ENCODE data around the gene COX7A2. TPM values are rescaled to one million over a fixed set of nuclear protein-coding genes. Genes with fewer than 3 reads are reported as not detected.

The COX7A2 gene
- polyA plus RNA-seq, 1 donor (not counting 4 experiments of a cell fraction or from before 2014, with no cell fraction given): 474 TPM

DNA sequence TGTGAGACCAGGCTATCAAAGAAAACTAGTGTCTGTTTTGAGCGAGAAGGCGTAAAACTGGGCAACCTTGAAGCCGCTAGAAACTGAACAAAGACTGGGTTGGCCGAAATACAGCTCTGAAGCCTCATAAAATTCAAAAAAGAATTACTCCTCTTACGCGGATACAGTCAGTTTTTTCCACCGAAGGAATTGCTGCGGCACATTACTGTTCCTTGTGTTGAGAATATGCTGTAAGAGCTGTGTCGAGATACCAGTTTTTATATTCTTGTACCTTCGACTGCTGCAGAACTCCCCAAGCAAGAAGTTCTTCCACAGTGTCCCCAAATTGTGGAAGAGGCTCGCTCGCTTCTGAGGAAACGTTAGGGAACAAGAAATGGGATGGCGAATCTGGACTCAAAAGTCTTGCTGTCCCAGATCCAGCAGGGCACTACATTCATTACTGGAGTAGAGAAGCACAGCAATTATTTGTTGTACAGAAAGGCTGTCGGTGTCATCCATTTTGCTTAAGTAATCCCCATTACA, 523 bp upstream of the COX7A2 start:
- peaks cover 32% of the 10 kb centered on the region for H3K79me2 ChIP-seq (ENCODE audit: control insufficient read depth, insufficient read depth, low read length)
- dilution Hi-C loops (cut with MboI; ENCODE audit: extremely low pct_ligation_motif_present, low sequenced_read_pairs): no loop called here
- H3K27ac ChIP-seq (ENCODE audit: control insufficient read depth, insufficient read depth, low read length): peak overlapping the region; percentile 86
- no peaks in the 10 kb centered on the region for H4K20me1 ChIP-seq (ENCODE audit: control insufficient read depth, extremely low read depth, insufficient read depth, low read length)
- peak overlapping the region; percentile 70 to 94 (median 79) for H3K4me3 ChIP-seq (ENCODE audit: control insufficient read depth in 2 of 3, extremely low read depth in 1 of 3, insufficient read depth in 2 of 3, low read depth in 1 of 3, low read length in 3 of 3)
- no peaks in the 10 kb centered on the region for H3K27me3 ChIP-seq (ENCODE audit: control insufficient read depth, extremely low read depth, insufficient read depth, low read length)
- FAIRE-seq (peak; percentile 36), DNase-seq (ENCODE audit: low read depth, low spot score) (no peak)
- peak overlapping the region; percentile 98 for H2AFZ ChIP-seq (ENCODE audit: control insufficient read depth, low read length)
- peaks cover 4 to 12% of the 10 kb centered on the region in 2 experiments for H3K36me3 ChIP-seq (ENCODE audit: control insufficient read depth in 2 of 2, extremely low read depth in 1 of 2, insufficient read depth in 2 of 2, low read length in 2 of 2)
- H3K9ac ChIP-seq (ENCODE audit: control insufficient read depth, extremely low read depth, insufficient read depth, low read length): peak overlapping the region; percentile 90
- H3K9me3 ChIP-seq (ENCODE audit: control insufficient read depth, low read depth, low read length): no peaks in the 10 kb centered on the region
- peaks cover 5% of the 10 kb centered on the region for H3K4me1 ChIP-seq (ENCODE audit: control insufficient read depth, extremely low read depth, insufficient read depth, low read length)
- no peaks in the 10 kb centered on the region for H3K9me1 ChIP-seq (ENCODE audit: control insufficient read depth, extremely low read depth, insufficient read depth, low read length)
- H3K4me2 ChIP-seq (ENCODE audit: control insufficient read depth, extremely low read depth, insufficient read depth, low read depth, low read length): peak overlapping the region; percentile 98
- no peak for TF ChIP-seq EZH2 (IDR thresholded peaks at IDR 0.05; ENCODE audit: low read length)
- TF ChIP-seq, protein P1, sequence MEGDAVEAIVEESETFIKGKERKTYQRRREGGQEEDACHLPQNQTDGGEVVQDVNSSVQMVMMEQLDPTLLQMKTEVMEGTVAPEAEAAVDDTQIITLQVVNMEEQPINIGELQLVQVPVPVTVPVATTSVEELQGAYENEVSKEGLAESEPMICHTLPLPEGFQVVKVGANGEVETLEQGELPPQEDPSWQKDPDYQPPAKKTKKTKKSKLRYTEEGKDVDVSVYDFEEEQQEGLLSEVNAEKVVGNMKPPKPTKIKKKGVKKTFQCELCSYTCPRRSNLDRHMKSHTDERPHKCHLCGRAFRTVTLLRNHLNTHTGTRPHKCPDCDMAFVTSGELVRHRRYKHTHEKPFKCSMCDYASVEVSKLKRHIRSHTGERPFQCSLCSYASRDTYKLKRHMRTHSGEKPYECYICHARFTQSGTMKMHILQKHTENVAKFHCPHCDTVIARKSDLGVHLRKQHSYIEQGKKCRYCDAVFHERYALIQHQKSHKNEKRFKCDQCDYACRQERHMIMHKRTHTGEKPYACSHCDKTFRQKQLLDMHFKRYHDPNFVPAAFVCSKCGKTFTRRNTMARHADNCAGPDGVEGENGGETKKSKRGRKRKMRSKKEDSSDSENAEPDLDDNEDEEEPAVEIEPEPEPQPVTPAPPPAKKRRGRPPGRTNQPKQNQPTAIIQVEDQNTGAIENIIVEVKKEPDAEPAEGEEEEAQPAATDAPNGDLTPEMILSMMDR (optimal IDR thresholded peaks at IDR 0.05 in 1 of 3, IDR thresholded peaks at IDR 0.05 in 1 of 3, conservative IDR thresholded peaks at IDR 0.05 in 1 of 3; ENCODE audit: extremely low read depth in 1 of 3, insufficient read depth in 2 of 3, low read length in 3 of 3): no peak

DNA sequence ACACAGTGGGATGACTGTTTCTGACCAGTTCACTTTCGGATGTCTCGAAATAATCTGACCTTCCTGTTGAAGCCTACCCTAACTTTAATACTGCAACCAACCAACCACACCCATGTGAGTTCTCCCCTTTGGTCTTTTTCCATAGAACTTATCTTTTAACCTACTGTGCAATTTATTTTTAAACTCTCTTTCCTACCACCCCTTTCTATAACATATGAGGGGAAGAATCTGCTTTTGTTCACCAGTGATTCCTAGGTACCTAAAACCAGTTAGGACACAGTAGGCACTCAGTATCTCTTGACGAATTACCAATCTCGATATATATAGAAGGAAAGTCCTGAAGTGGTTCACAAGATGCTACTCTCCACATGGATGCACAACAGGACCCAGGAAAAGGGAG, 7.0 kb downstream of the COX7A2 start:
- Histone ChIP-seq H3K4me2 (ENCODE audit: control insufficient read depth, extremely low read depth, insufficient read depth, low read depth, low read length) (no peak overlapping the region), H3K27ac (ENCODE audit: control insufficient read depth, insufficient read depth, low read length) (no peak overlapping the region), H3K4me3 (ENCODE audit: control insufficient read depth in 2 of 3, extremely low read depth in 1 of 3, insufficient read depth in 2 of 3, low read depth in 1 of 3, low read length in 3 of 3) (no peak overlapping the region), H3K9me3 (ENCODE audit: control insufficient read depth, low read depth, low read length) (no peaks in the 10 kb centered on the region), H3K4me1 (ENCODE audit: control insufficient read depth, extremely low read depth, insufficient read depth, low read length) (no peaks in the 10 kb centered on the region), H2AFZ (ENCODE audit: control insufficient read depth, low read length) (no peak overlapping the region), H3K9me1 (ENCODE audit: control insufficient read depth, extremely low read depth, insufficient read depth, low read length) (no peaks in the 10 kb centered on the region), H3K27me3 (ENCODE audit: control insufficient read depth, extremely low read depth, insufficient read depth, low read length) (no peaks in the 10 kb centered on the region), H4K20me1 (ENCODE audit: control insufficient read depth, extremely low read depth, insufficient read depth, low read length) (no peaks in the 10 kb centered on the region), H3K9ac (ENCODE audit: control insufficient read depth, extremely low read depth, insufficient read depth, low read length) (no peak overlapping the region), H3K79me2 (ENCODE audit: control insufficient read depth, insufficient read depth, low read length) (peaks cover 13% of the 10 kb centered on the region), H3K36me3 (ENCODE audit: control insufficient read depth in 2 of 2, extremely low read depth in 1 of 2, insufficient read depth in 2 of 2, low read length in 2 of 2) (peaks cover 12 to 25% of the 10 kb centered on the region in 2 experiments)
- dilution Hi-C loops (cut with MboI; ENCODE audit: extremely low pct_ligation_motif_present, low sequenced_read_pairs): no loop called here
- no peak for TF ChIP-seq EZH2 (IDR thresholded peaks at IDR 0.05; ENCODE audit: low read length)
- TF ChIP-seq, protein P1 (optimal IDR thresholded peaks at IDR 0.05 in 1 of 3, IDR thresholded peaks at IDR 0.05 in 1 of 3, conservative IDR thresholded peaks at IDR 0.05 in 1 of 3; ENCODE audit: extremely low read depth in 1 of 3, insufficient read depth in 2 of 3, low read length in 3 of 3): no peak
- DNase-seq (ENCODE audit: low read depth, low spot score) (no peak), FAIRE-seq (no peak)

Data from keratinocyte (primary cell).